SW480 (cell line): ENCODE data around the gene PXDN.
"Not testable (repeated sequence)": the region's sequence is repeated elsewhere in the genome, so short reads cannot be mapped to it uniquely, and the experiment has no call there.

ENCODE experiments used
- DNase-seq: peaks from one replicate; pipeline ENCODE4 v3.0.0-alpha.2; 2016; ENCODE audit warnings: low spot score

Gene PXDN

GRCh38 chr2:1723397-1724042, 20.8 kb downstream of the PXDN start:
- DNase-seq = no peak

GRCh38 chr2:1722692-1723091, 21.6 kb downstream of the PXDN start:
- no peak for DNase-seq

GRCh38 chr2:1721706-1722646, 22.3 kb downstream of the PXDN start:
- DNase-seq = no peak

GRCh38 chr2:1718339-1719220, 25.7 kb downstream of the PXDN start:
- DNase-seq = no peak

GRCh38 chr2:1717113-1717512, 27.2 kb downstream of the PXDN start:
- no peak for DNase-seq

GRCh38 chr2:1716441-1716840, 27.9 kb downstream of the PXDN start:
- no peak for DNase-seq

- not testable (repeated sequence) for DNase-seq
Measured at GRCh38 chr2:1716014-1716305, 28.4 kb downstream of the PXDN start.

GRCh38 chr2:1715184-1716013, 28.9 kb downstream of the PXDN start:
- no peak for DNase-seq

- no peak for DNase-seq
Measured at GRCh38 chr2:1714291-1715064, 29.8 kb downstream of the PXDN start.

GRCh38 chr2:1713839-1714236, 30.5 kb downstream of the PXDN start:
- DNase-seq = no peak

GRCh38 chr2:1713142-1713838, 31.0 kb downstream of the PXDN start:
- DNase-seq = no peak

GRCh38 chr2:1709946-1710560, 34.3 kb downstream of the PXDN start:
- no peak for DNase-seq

- DNase-seq = no peak
Measured at GRCh38 chr2:1709335-1709605, 35.0 kb downstream of the PXDN start.

- no peak for DNase-seq
Measured at GRCh38 chr2:1708476-1709334, 35.6 kb downstream of the PXDN start.

- DNase-seq = no peak
Measured at GRCh38 chr2:1707771-1708418, 36.4 kb downstream of the PXDN start.

- DNase-seq = not testable (repeated sequence)
Measured at GRCh38 chr2:1706089-1706841, 38.0 kb downstream of the PXDN start.

GRCh38 chr2:1705557-1706076, 38.7 kb downstream of the PXDN start:
- no peak for DNase-seq
